HG02870 (cell line): ENCODE data around the gene OSBPL10.

Source experiments
- ATAC-seq: cut with Tn5 transposase; IDR thresholded peaks from one replicate; pipeline ENCODE4 v1.9.1; 2021; ENCODE audit warnings: mild to moderate bottlenecking, moderate library complexity; ENCODE audit not compliant: unreplicated experiment

The OSBPL10 gene

DNA sequence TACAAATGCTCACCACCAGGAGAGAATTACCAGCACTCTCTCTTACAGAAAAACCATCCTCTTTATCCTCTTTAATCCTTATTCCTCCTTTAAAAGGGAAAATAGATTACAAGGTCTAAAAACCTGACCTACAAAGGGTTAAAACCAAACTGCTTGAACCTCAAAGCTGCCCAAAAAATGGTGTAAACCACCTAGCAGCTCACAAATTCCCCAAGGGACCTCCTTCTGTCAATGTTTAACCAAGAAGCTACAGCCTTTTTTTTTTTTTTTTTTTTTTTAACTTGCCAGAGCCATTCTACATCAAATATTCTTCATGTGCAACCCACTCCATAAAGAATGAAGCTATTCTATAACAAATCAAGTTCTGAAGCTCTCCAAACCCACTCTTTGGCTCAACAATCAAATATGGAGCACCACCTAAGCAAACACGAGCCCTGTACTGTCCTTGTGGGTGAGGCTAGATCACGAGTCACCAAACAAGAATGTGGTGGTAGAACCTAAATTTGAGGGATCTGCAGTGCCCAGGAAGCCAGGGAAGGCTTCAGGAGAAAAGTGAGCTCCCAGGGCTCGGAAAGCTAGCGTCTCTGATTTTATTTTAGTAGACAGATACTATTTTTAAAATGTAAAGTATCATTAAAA, 20.1 kb downstream of the OSBPL10 start:
- ATAC-seq: no peak

- no peak for ATAC-seq
Measured at GRCh38 chr3:31959951-31960792, 20.9 kb downstream of the OSBPL10 start.

GRCh38 chr3:31959251-31959650, 21.8 kb downstream of the OSBPL10 start:
- ATAC-seq: no peak

DNA sequence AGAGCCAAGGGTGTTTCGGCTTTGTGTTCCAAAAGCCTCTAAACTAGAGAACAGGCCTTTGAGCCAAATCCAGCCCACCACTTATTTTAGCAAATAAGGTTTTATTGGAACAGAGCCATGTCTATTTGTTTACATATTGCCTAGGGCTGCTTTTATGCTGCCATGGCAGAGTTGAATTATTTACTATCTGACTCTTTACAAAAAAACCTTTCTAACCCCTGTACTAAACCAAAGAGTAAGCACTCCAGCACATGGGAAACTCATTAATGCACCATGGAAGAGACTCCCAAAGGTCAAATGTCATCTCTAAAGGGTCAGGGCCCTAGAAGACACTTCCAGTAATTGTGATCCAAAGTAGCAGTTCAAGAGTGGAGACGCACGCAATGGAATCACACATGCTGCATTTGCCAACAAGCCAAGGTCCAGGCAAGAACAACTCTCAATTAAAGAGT, 22.3 kb downstream of the OSBPL10 start:
- ATAC-seq: no peak

- no peak for ATAC-seq
Measured at GRCh38 chr3:31957106-31957505, 24.0 kb downstream of the OSBPL10 start.

GRCh38 chr3:31955581-31955980, 25.5 kb downstream of the OSBPL10 start:
- ATAC-seq: no peak

GRCh38 chr3:31953636-31954035, 27.4 kb downstream of the OSBPL10 start:
- ATAC-seq: no peak

GRCh38 chr3:31953091-31953490, 28.0 kb downstream of the OSBPL10 start:
- no peak for ATAC-seq

GRCh38 chr3:31952205-31952604, 28.9 kb downstream of the OSBPL10 start:
- ATAC-seq: peak; percentile 87

- ATAC-seq: no peak
Measured at GRCh38 chr3:31948280-31948679, 32.8 kb downstream of the OSBPL10 start.

DNA sequence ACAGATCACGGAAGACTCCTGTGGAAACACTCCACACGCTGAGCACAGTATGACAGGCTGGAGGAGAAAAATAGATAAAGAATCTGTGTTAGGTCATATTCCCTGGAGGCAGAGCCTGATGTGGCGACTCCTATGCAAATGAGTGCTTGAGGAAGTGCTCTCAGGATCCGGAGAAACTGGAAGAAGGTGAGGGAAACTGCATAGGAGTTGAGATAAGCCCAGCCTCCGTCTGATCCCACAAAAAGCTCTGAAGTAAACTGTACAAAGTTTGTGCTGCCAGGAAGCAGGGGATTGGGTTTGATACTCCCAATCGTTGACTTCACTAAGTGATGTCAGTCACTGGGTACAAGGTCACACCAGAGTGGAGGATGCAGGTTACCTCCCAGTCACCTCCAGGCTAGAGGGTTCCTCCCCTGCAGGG, 33.4 kb downstream of the OSBPL10 start:
- ATAC-seq: no peak

GRCh38 chr3:31947162-31947561, 33.9 kb downstream of the OSBPL10 start:
- ATAC-seq: no peak

DNA sequence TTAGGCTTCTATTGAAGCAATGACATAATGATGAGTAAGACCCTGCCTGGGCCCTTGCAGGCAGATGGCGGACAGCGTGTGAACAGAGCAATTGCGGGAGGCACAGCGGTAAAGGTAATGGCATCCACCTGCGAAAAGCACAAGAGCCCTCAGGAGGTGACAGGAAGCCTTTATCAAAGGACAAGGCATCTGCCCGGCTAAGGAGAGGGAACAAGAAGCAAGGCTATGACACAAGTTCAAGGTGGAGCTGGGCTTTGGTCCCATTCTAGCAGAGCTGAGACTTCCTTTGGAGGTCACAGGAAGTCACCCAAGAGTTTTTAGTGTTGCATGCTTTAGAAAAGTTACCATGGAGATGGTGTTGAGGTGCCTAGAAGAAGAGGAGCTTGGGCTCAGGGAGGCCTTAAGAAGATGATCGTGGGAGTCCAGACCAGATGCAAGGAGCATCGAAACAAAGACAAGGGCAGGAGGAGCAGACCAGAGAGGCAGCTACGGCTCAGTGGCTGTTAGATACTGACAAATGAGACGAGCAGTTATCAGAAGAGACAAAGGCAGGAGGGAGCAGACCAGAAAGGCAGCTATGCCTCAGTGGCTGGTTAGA, 34.5 kb downstream of the OSBPL10 start:
- peak; percentile 42 for ATAC-seq

GRCh38 chr3:31945738-31946052, 35.4 kb downstream of the OSBPL10 start:
- no peak for ATAC-seq

DNA sequence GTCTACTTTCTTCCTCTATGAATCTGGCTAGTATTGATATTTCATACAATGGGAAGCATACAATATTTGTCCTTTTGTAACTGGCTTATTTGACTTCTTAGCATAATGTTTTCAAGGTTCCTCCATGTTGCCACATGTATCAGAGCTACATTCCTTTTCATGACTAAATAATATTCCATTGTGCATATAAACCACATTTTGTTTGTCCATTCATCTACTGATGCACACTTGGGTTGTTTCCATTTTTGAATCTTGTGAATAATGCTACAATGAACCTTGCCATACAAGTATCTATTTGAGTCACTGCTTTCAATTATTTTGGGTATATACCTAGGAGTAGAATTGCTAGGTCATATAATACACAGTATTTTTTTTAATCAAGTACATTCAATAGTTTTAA, 38.0 kb downstream of the OSBPL10 start:
- ATAC-seq: no peak

- no peak for ATAC-seq
Measured at GRCh38 chr3:31942446-31942845, 38.6 kb downstream of the OSBPL10 start.

DNA sequence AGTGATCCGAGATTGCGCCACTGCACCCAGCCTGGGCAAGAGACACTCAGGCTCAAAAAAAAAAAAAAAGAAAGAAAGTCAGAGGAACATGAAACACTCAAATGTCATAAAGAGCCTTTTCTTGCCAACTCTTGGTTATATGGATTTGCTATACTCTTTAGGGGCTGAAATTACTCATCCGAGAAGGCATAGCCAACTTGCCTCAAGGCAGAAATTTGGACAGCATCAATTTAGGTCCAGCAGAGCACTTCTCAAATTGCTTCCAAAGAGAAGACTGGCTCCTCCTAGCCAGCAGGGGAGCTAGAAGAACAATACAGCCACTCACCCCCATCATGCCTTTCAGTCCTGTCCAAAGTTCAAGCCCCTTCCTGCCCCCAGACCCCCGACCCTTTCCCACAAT, 43.8 kb downstream of the OSBPL10 start:
- ATAC-seq: no peak

- ATAC-seq: no peak
Measured at GRCh38 chr3:31936420-31937060, 44.5 kb downstream of the OSBPL10 start.

- ATAC-seq: no peak
Measured at GRCh38 chr3:31934866-31935265, 46.2 kb downstream of the OSBPL10 start.

- ATAC-seq: no peak
Measured at GRCh38 chr3:31934018-31934417, 47.0 kb downstream of the OSBPL10 start.

DNA sequence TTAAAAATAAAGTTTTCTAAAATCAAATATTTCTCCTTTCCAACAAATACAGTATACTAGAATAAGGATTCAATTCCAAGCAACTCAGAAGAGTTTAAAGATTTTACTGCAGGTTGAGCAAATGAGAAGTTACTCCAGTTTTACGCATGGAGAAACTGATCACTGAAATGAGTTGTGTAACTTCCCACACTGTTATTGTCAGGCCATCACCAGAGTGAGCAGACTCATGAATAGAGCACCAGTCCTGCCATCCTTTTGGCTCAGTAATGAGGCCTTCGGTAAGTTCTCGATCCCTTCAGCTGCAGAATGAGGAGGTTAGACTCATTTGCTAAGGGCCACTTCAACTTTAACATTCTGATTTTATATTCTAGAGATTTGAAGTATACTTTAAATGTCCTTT, 48.1 kb downstream of the OSBPL10 start:
- ATAC-seq: no peak
